Measurements from ENCODE around the gene BABAM2.
A peak's percentile ranks its signal among the peaks of the same experiment; 100 is the strongest.

BABAM2 gene

GRCh38 chr2:28046921-28047320 lies 156.4 kb downstream of the BABAM2 start:
- TF ChIP-seq, protein P1, sequence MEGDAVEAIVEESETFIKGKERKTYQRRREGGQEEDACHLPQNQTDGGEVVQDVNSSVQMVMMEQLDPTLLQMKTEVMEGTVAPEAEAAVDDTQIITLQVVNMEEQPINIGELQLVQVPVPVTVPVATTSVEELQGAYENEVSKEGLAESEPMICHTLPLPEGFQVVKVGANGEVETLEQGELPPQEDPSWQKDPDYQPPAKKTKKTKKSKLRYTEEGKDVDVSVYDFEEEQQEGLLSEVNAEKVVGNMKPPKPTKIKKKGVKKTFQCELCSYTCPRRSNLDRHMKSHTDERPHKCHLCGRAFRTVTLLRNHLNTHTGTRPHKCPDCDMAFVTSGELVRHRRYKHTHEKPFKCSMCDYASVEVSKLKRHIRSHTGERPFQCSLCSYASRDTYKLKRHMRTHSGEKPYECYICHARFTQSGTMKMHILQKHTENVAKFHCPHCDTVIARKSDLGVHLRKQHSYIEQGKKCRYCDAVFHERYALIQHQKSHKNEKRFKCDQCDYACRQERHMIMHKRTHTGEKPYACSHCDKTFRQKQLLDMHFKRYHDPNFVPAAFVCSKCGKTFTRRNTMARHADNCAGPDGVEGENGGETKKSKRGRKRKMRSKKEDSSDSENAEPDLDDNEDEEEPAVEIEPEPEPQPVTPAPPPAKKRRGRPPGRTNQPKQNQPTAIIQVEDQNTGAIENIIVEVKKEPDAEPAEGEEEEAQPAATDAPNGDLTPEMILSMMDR (conservative IDR thresholded peaks at IDR 0.05; ENCODE audit: low read depth, low read length): no peak
- H3K4me3 ChIP-seq (ENCODE audit: low read depth, low read length): no peak overlapping the region
- no peak for DNase-seq (ENCODE audit: low read depth)

GRCh38 chr2:28047681-28048080 lies 157.2 kb downstream of the BABAM2 start:
- H3K4me3 ChIP-seq (ENCODE audit: low read depth, low read length): no peak overlapping the region
- TF ChIP-seq, protein P1 (conservative IDR thresholded peaks at IDR 0.05; ENCODE audit: low read depth, low read length): no peak
- DNase-seq (ENCODE audit: low read depth): peak; percentile 93

- TF ChIP-seq, protein P1 (conservative IDR thresholded peaks at IDR 0.05; ENCODE audit: low read depth, low read length): no peak
- peak; percentile 74 for DNase-seq (ENCODE audit: low read depth)
- H3K4me3 ChIP-seq (ENCODE audit: low read depth, low read length): no peak overlapping the region
Observed at GRCh38 chr2:28048341-28048740, 157.8 kb downstream of the BABAM2 start.

DNA sequence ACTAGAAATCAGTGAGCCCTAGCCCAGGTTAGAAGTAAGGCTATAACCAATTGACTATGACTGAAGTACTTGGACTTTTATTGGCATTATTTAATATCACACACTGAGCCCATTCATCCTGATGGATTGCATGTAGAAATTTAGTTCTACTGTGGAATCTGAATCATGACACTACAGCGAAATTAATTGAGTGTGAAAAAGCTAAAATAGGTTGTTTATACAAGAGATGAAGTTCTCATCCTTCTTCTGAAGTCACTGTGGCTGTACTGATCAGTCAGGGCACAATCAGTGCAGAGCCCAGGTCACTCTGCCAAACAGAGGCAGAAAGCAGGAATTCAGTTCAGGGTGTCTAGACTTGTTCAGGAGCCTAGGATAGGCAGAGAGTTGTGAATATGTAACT lies 158.9 kb downstream of the BABAM2 start:
- no peak for DNase-seq (ENCODE audit: low read depth)
- H3K4me3 ChIP-seq (ENCODE audit: low read depth, low read length): no peak overlapping the region
- TF ChIP-seq, protein P1 (conservative IDR thresholded peaks at IDR 0.05; ENCODE audit: low read depth, low read length): no peak

DNA sequence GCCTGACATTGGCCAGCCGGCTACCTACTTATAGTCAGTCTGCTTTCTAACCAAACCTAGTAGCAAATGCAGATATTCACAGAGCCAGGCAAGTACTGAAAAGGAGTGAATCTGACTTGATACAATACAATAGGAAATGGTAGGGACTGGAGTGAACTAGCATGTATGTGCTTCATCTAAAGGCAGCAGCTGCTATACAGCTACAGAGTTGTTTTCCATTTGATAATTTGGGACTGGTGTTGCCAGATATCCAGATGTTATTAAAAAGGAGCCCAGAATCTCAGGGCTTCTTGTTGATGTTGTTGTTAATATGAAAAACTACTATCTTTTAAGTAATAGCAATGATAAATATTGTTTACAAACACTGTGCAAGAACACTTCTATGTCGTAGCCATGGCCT lies 159.4 kb downstream of the BABAM2 start:
- TF ChIP-seq, protein P1 (conservative IDR thresholded peaks at IDR 0.05; ENCODE audit: low read depth, low read length): no peak
- H3K4me3 ChIP-seq (ENCODE audit: low read depth, low read length): no peak overlapping the region
- DNase-seq (ENCODE audit: low read depth): no peak

- DNase-seq (ENCODE audit: low read depth): peak; percentile 12
- no peak overlapping the region for H3K4me3 ChIP-seq (ENCODE audit: low read depth, low read length)
- TF ChIP-seq, protein P1 (conservative IDR thresholded peaks at IDR 0.05; ENCODE audit: low read depth, low read length): no peak
Observed at GRCh38 chr2:28052691-28053090, 162.2 kb downstream of the BABAM2 start.

- TF ChIP-seq, protein P1 (conservative IDR thresholded peaks at IDR 0.05; ENCODE audit: low read depth, low read length): no peak
- no peak for DNase-seq (ENCODE audit: low read depth)
- no peak overlapping the region for H3K4me3 ChIP-seq (ENCODE audit: low read depth, low read length)
Observed at GRCh38 chr2:28053597-28053996, 163.1 kb downstream of the BABAM2 start.
